CD8-positive, alpha-beta memory T cell (primary cell): Measurements from ENCODE around the gene KIF1B. TPM values are rescaled to one million over a fixed set of nuclear protein-coding genes. Genes with fewer than 3 reads are reported as not detected.

Experiments
- CTCF ChIA-PET: fragments of 350-600 bp; sonication (Branson Sonifier 250); formaldehyde crosslinking; loops from one replicate; lab custom pipeline; 2021; ENCODE audit warnings: antibody characterized with exemption; lab: Charles Lee
- POLR2A ChIA-PET: fragments of 350-600 bp; sonication (Branson Sonifier 250); formaldehyde crosslinking; loops from one replicate; lab custom pipeline; 2021; ENCODE audit warnings: antibody characterized with exemption; lab: Charles Lee
- DNase-seq, 5 donors: peaks; one replicate each; pipeline versions ENCODE4 v3.0.0 to v3.0.0-alpha.2; 2020 to 2022; ENCODE audit warnings: mixed read lengths in 1 of 5
- H3K27ac ChIP-seq: one replicate; pipeline ENCODE4 v1.7.0; 2013; ENCODE audit warnings: low read depth, mild to moderate bottlenecking, low read length, moderate library complexity
- H3K27me3 ChIP-seq: 2 replicates; pipeline ENCODE4 v1.7.0; 2013; ENCODE audit warnings: low read length, mild to moderate bottlenecking; ENCODE audit not compliant: insufficient read depth, poor library complexity, severe bottlenecking
- H3K36me3 ChIP-seq: 2 replicates; pipeline ENCODE4 v1.7.0; 2013; ENCODE audit warnings: mild to moderate bottlenecking, low read length, moderate library complexity; ENCODE audit not compliant: insufficient read depth
- H3K4me1 ChIP-seq: 2 replicates; pipeline ENCODE4 v1.7.0; 2013; ENCODE audit warnings: mild to moderate bottlenecking, low read length, moderate library complexity; ENCODE audit not compliant: insufficient read depth
- H3K4me3 ChIP-seq: 2 replicates; pipeline ENCODE4 v1.7.0; 2013; ENCODE audit warnings: mild to moderate bottlenecking, low read length
- H3K9me3 ChIP-seq: 2 replicates; pipeline ENCODE4 v1.7.0; 2013; ENCODE audit warnings: mild to moderate bottlenecking, low read length
- H3K27ac Mint-ChIP-seq, 8 donors: one replicate each; pipeline ENCODE4 v1.8.0; 2020 to 2021; ENCODE audit warnings: mixed read lengths in 8 of 8, mild to moderate bottlenecking in 6 of 8, inconsistent platforms in 3 of 8, moderate library complexity in 3 of 8
- H3K27me3 Mint-ChIP-seq, 2 donors: one replicate each; pipeline ENCODE4 v1.8.0; 2020 to 2021; ENCODE audit warnings: mixed read lengths in 2 of 2, mild to moderate bottlenecking in 1 of 2, moderate library complexity in 1 of 2
- H3K36me3 Mint-ChIP-seq, 3 donors: one replicate each; pipeline ENCODE4 v1.8.0; 2020 to 2021; ENCODE audit warnings: mixed read lengths in 3 of 3, inconsistent platforms in 1 of 3, mild to moderate bottlenecking in 1 of 3
- H3K4me1 Mint-ChIP-seq, 3 donors: one replicate each; pipeline ENCODE4 v1.8.0; 2020 to 2021; ENCODE audit warnings: mixed read lengths in 3 of 3, inconsistent platforms in 1 of 3, mild to moderate bottlenecking in 1 of 3
- H3K4me3 Mint-ChIP-seq, 7 donors: one replicate each; pipeline ENCODE4 v1.8.0; 2020 to 2021; ENCODE audit warnings: mixed read lengths in 7 of 7, mild to moderate bottlenecking in 6 of 7, moderate library complexity in 4 of 7, inconsistent platforms in 2 of 7
- H3K9me3 Mint-ChIP-seq, 5 donors: one replicate each; pipeline ENCODE4 v1.8.0; 2020 to 2022; ENCODE audit warnings: mixed read lengths in 5 of 5, mild to moderate bottlenecking in 3 of 5, moderate library complexity in 2 of 5, inconsistent platforms in 1 of 5
- polyA plus RNA-seq: library from polyadenylated mRNA; unstranded; fragments of 300-500 nt; fragmentation: Illumina TruSeq; gene quantifications from one replicate; pipeline ENCODE4 v1.2.3, GENCODE V29; 2021
- total RNA-seq, 2 experiments: library from RNA; stranded (reverse); gene quantifications; one replicate each; pipeline ENCODE4 v1.2.3, GENCODE V29; 2021

Gene KIF1B
- total and polyA plus RNA-seq, 3 experiments from 2014 or later: 2.6 to 17.8 (median 17.5) TPM

GRCh38 chr1:10272274-10272673 lies 61.9 kb downstream of the KIF1B start:
- DNase-seq: no peak
- ChIA-PET CTCF (no interaction called here), POLR2A (no interaction called here)
- no peaks in the 10 kb centered on the region for H3K4me1 ChIP-seq
- no peaks in the 10 kb centered on the region for H3K36me3 ChIP-seq
- no peaks in the 10 kb centered on the region for H3K9me3 Mint-ChIP-seq
- no peaks in the 10 kb centered on the region for H3K4me1 Mint-ChIP-seq
- no peaks in the 10 kb centered on the region for H3K27me3 Mint-ChIP-seq
- H3K9me3 ChIP-seq: no peaks in the 10 kb centered on the region
- peaks cover 0 to 46% (median 12%) of the 10 kb centered on the region in 3 donors for H3K36me3 Mint-ChIP-seq
- H3K27ac ChIP-seq: no peak overlapping the region
- no peak overlapping the region for H3K4me3 Mint-ChIP-seq
- no peaks in the 10 kb centered on the region for H3K27me3 ChIP-seq
- H3K4me3 ChIP-seq: no peak overlapping the region
- peak overlapping the region in 1 of 8 donors; percentile 42 for H3K27ac Mint-ChIP-seq

DNA sequence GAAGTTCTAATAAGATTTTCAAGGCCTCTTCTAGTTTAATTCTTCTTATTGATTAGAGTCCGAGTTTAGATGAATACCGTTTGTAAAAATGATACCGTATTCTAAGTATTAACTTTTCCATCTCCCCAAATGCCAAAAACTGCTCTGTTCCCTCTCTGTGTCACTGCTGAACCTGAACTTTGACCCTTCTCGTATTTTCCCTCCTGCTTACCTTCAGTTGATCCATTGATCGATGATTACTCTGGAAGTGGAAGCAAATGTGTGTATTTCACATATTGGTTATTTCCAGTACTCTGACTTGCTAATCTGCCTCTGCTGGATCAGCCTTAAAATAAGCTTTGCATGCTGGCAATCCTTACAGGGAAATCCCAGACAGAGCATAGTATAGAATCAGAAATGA lies 68.5 kb downstream of the KIF1B start:
- Mint-ChIP-seq H3K27me3 (no peaks in the 10 kb centered on the region), H3K4me1 (no peaks in the 10 kb centered on the region), H3K27ac (peak overlapping the region in 1 of 8 donors; percentile 43), H3K36me3 (peaks cover 11 to 57% (median 14%) of the 10 kb centered on the region in 3 donors), H3K9me3 (no peaks in the 10 kb centered on the region), H3K4me3 (no peak overlapping the region)
- DNase-seq: no peak
- CTCF ChIA-PET: no interaction called here
- no peak overlapping the region for H3K4me3 ChIP-seq
- H3K9me3 ChIP-seq: no peaks in the 10 kb centered on the region
- H3K27me3 ChIP-seq: no peaks in the 10 kb centered on the region
- no peak overlapping the region for H3K27ac ChIP-seq
- peaks cover 4% of the 10 kb centered on the region for H3K36me3 ChIP-seq
- POLR2A ChIA-PET: no interaction called here
- H3K4me1 ChIP-seq: no peaks in the 10 kb centered on the region

GRCh38 chr1:10280439-10281350 lies 70.3 kb downstream of the KIF1B start:
- H3K9me3 Mint-ChIP-seq: no peaks in the 10 kb centered on the region
- Histone ChIP-seq H3K27me3 (no peaks in the 10 kb centered on the region), H3K27ac (no peak overlapping the region), H3K9me3 (no peaks in the 10 kb centered on the region), H3K4me1 (no peaks in the 10 kb centered on the region), H3K4me3 (no peak overlapping the region), H3K36me3 (peaks cover 4% of the 10 kb centered on the region)
- DNase-seq: no peak
- H3K4me3 Mint-ChIP-seq: no peak overlapping the region
- POLR2A ChIA-PET: no interaction called here
- H3K27me3 Mint-ChIP-seq: no peaks in the 10 kb centered on the region
- peak overlapping the region in 1 of 8 donors; percentile 60 for H3K27ac Mint-ChIP-seq
- H3K4me1 Mint-ChIP-seq: no peaks in the 10 kb centered on the region
- CTCF ChIA-PET: no interaction called here
- peaks cover 11 to 57% (median 14%) of the 10 kb centered on the region in 3 donors for H3K36me3 Mint-ChIP-seq

GRCh38 chr1:10283318-10283984 lies 73.1 kb downstream of the KIF1B start:
- Histone ChIP-seq H3K9me3 (no peaks in the 10 kb centered on the region), H3K4me3 (no peak overlapping the region), H3K4me1 (no peaks in the 10 kb centered on the region), H3K36me3 (peaks cover 4% of the 10 kb centered on the region), H3K27ac (no peak overlapping the region), H3K27me3 (no peaks in the 10 kb centered on the region)
- POLR2A ChIA-PET: no interaction called here
- no peaks in the 10 kb centered on the region for H3K27me3 Mint-ChIP-seq
- H3K36me3 Mint-ChIP-seq: peaks cover 8 to 43% (median 13%) of the 10 kb centered on the region in 3 donors
- CTCF ChIA-PET: no interaction called here
- no peak overlapping the region for H3K4me3 Mint-ChIP-seq
- H3K27ac Mint-ChIP-seq: no peak overlapping the region
- no peaks in the 10 kb centered on the region for H3K9me3 Mint-ChIP-seq
- DNase-seq: no peak
- no peaks in the 10 kb centered on the region for H3K4me1 Mint-ChIP-seq

GRCh38 chr1:10286244-10286643 lies 75.9 kb downstream of the KIF1B start:
- Histone ChIP-seq H3K36me3 (peaks cover 4% of the 10 kb centered on the region), H3K9me3 (no peaks in the 10 kb centered on the region), H3K4me3 (no peak overlapping the region), H3K27me3 (no peaks in the 10 kb centered on the region), H3K4me1 (no peaks in the 10 kb centered on the region), H3K27ac (no peak overlapping the region)
- CTCF ChIA-PET: no interaction called here
- POLR2A ChIA-PET: no interaction called here
- Mint-ChIP-seq H3K36me3 (peaks cover 5 to 37% (median 13%) of the 10 kb centered on the region in 3 donors), H3K27ac (no peak overlapping the region), H3K9me3 (no peaks in the 10 kb centered on the region), H3K4me3 (no peak overlapping the region), H3K27me3 (no peaks in the 10 kb centered on the region), H3K4me1 (no peaks in the 10 kb centered on the region)
- DNase-seq: no peak

DNA sequence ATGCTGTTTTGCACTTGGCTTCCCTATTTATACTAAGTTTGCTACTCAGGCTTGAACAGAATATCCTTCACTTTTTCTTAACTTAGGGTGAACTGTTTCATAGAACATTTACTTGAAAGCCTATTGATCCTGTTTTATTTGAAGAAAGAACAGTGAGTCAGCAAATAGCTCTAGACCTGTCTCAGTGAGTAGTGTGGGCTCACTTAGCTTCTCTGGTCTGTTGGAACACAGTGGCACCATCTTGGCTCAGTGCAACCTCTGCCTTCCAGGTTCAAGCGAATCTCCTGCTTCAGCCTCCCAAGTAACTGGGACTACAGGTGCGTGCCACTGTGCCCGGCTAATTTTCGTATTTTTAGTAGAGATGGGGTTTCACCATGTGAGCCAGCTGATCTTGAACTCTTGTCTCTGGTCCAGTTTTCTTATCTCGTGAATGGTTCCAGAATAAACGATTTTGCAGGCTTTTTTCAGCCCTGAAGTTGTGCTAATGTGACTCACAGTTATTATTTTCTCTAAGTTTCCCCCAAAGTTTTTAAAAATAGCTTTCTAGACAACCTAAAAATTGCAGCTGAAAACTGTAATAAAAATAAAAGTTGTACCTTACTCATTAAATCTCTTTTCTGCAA lies 76.8 kb downstream of the KIF1B start:
- CTCF ChIA-PET: no interaction called here
- Histone ChIP-seq H3K36me3 (peaks cover 4% of the 10 kb centered on the region), H3K4me3 (no peak overlapping the region), H3K27ac (no peak overlapping the region), H3K4me1 (no peaks in the 10 kb centered on the region), H3K9me3 (no peaks in the 10 kb centered on the region), H3K27me3 (no peaks in the 10 kb centered on the region)
- H3K9me3 Mint-ChIP-seq: no peaks in the 10 kb centered on the region
- H3K27me3 Mint-ChIP-seq: no peaks in the 10 kb centered on the region
- POLR2A ChIA-PET: no interaction called here
- no peak for DNase-seq
- H3K4me1 Mint-ChIP-seq: no peaks in the 10 kb centered on the region
- H3K4me3 Mint-ChIP-seq: no peak overlapping the region
- H3K36me3 Mint-ChIP-seq: peaks cover 6 to 41% (median 13%) of the 10 kb centered on the region in 3 donors
- peak overlapping the region in 1 of 8 donors; percentile 26 for H3K27ac Mint-ChIP-seq

- Mint-ChIP-seq H3K36me3 (peaks cover 7 to 43% (median 11%) of the 10 kb centered on the region in 3 donors), H3K9me3 (no peaks in the 10 kb centered on the region), H3K27ac (peak overlapping the region in 1 of 8 donors; percentile 9), H3K4me3 (no peak overlapping the region), H3K4me1 (no peaks in the 10 kb centered on the region), H3K27me3 (no peaks in the 10 kb centered on the region)
- no peak for DNase-seq
- Histone ChIP-seq H3K9me3 (no peaks in the 10 kb centered on the region), H3K4me3 (no peak overlapping the region), H3K27ac (no peak overlapping the region), H3K36me3 (peaks cover 4% of the 10 kb centered on the region), H3K27me3 (no peaks in the 10 kb centered on the region), H3K4me1 (no peaks in the 10 kb centered on the region)
- ChIA-PET POLR2A (no interaction called here), CTCF (no interaction called here)
These were observed 77.8 kb downstream of the KIF1B start for GRCh38 chr1:10288029-10288615.
